ENCODE results near the gene COL15A1.

DNA sequence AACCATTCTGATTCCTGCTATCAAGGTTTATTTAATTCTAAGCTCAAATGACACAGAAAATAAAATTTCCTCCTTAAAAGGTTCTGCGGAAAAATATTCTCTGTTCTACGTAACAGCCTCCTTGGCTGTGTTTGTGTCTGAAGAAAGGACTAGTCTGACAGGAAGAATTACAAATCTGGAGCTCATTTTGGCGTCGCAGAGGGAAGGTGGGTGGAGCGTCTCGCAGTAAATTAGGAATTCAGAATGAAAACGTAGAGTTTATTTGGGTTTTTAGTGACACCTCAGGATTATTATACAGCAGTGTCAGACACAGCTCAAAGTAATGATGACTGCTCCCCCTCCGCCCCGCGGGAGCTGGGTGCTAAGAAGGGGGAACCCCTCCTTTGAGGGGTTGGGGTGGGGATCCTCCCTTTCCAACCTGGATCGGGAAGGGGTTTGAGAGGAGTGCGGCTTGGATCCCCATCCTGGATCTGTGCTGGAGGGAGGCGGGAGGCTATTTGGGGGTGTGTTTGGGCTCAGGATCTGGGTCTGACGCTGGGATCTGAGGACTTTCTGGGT lies 160.3 kb downstream of the COL15A1 start:
- TF ChIP-seq, protein P1, sequence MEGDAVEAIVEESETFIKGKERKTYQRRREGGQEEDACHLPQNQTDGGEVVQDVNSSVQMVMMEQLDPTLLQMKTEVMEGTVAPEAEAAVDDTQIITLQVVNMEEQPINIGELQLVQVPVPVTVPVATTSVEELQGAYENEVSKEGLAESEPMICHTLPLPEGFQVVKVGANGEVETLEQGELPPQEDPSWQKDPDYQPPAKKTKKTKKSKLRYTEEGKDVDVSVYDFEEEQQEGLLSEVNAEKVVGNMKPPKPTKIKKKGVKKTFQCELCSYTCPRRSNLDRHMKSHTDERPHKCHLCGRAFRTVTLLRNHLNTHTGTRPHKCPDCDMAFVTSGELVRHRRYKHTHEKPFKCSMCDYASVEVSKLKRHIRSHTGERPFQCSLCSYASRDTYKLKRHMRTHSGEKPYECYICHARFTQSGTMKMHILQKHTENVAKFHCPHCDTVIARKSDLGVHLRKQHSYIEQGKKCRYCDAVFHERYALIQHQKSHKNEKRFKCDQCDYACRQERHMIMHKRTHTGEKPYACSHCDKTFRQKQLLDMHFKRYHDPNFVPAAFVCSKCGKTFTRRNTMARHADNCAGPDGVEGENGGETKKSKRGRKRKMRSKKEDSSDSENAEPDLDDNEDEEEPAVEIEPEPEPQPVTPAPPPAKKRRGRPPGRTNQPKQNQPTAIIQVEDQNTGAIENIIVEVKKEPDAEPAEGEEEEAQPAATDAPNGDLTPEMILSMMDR (IDR thresholded peaks at IDR 0.05) = no peak
- no peak for TF ChIP-seq EP300 (IDR thresholded peaks at IDR 0.05)
- TF ChIP-seq POLR2AphosphoS5 (IDR thresholded peaks at IDR 0.05) = peak in 1 of 2 donors; percentile 60
- no peak for TF ChIP-seq POLR2A (IDR thresholded peaks at IDR 0.05; ENCODE audit: low read depth)

Data from esophagus muscularis mucosa (tissue), 4 donors.